Progenitor cell of endocrine pancreas (in vitro differentiated cells): ENCODE data around the gene NIFK. TPM values are rescaled to one million over a fixed set of nuclear protein-coding genes. Genes with fewer than 3 reads are reported as not detected.

Source experiments
- DNase-seq: peaks from one replicate; pipeline ENCODE4 v3.0.0; 2021; ENCODE audit warnings: low spot score; ENCODE audit not compliant: unreplicated experiment
- H3K27ac Mint-ChIP-seq: 2 replicates; pipeline ENCODE4 v1.8.0; 2021; ENCODE audit warnings: mild to moderate bottlenecking, moderate library complexity, mixed read lengths
- H3K27me3 Mint-ChIP-seq: 2 replicates; pipeline ENCODE4 v1.8.0; 2021; ENCODE audit warnings: mixed read lengths
- H3K36me3 Mint-ChIP-seq: 2 replicates; pipeline ENCODE4 v1.8.0; 2022; ENCODE audit warnings: mixed read lengths; ENCODE audit not compliant: insufficient read depth
- H3K4me1 Mint-ChIP-seq: 2 replicates; pipeline ENCODE4 v1.8.0; 2021; ENCODE audit warnings: low read depth, mixed read lengths
- H3K4me3 Mint-ChIP-seq: 2 replicates; pipeline ENCODE4 v1.8.0; 2021; ENCODE audit warnings: low read depth, mild to moderate bottlenecking, moderate library complexity, mixed read lengths
- H3K9me3 Mint-ChIP-seq: 2 replicates; pipeline ENCODE4 v1.8.0; 2021; ENCODE audit warnings: low read depth, mixed read lengths
- total RNA-seq: library from RNA; stranded (reverse); gene quantifications from 2 replicates; pipeline ENCODE4 v1.2.1, GENCODE V29; 2021
- TF ChIP-seq, protein P1 (sequence below): fragments of 200-600 bp; sonication (generic); IDR thresholded peaks from one replicate; pipeline ENCODE4 v1.5.0; 2021; ENCODE audit warnings: antibody characterized with exemption, mild to moderate bottlenecking; ENCODE audit not compliant: unreplicated experiment

The NIFK gene
- total RNA-seq, 1 donor from 2014 or later: 45.0 TPM

DNA sequence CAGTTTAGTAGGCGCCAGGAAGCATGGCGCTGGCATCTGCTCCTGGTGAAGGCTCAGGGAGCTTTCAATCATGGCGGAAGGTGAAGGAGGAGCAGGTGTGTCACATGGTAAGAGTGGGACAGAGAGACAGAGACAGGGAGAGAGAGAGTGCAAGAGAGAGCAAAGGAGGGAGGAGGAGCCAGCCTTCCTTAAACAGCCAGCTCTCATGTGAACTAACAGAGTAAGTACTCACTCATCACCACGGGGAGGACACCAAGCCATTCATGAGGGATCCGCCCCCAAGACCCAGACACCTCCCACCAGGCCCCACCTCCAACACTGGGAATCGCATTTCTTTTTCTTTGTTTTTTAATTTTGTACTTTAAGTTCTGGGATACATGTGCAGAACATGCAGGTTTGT lies 46.6 kb downstream of the NIFK start:
- TF ChIP-seq, protein P1, sequence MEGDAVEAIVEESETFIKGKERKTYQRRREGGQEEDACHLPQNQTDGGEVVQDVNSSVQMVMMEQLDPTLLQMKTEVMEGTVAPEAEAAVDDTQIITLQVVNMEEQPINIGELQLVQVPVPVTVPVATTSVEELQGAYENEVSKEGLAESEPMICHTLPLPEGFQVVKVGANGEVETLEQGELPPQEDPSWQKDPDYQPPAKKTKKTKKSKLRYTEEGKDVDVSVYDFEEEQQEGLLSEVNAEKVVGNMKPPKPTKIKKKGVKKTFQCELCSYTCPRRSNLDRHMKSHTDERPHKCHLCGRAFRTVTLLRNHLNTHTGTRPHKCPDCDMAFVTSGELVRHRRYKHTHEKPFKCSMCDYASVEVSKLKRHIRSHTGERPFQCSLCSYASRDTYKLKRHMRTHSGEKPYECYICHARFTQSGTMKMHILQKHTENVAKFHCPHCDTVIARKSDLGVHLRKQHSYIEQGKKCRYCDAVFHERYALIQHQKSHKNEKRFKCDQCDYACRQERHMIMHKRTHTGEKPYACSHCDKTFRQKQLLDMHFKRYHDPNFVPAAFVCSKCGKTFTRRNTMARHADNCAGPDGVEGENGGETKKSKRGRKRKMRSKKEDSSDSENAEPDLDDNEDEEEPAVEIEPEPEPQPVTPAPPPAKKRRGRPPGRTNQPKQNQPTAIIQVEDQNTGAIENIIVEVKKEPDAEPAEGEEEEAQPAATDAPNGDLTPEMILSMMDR: no peak
- no peaks in the 10 kb centered on the region for H3K27me3 Mint-ChIP-seq
- no peaks in the 10 kb centered on the region for H3K9me3 Mint-ChIP-seq
- no peak overlapping the region for H3K4me3 Mint-ChIP-seq
- no peaks in the 10 kb centered on the region for H3K36me3 Mint-ChIP-seq
- H3K27ac Mint-ChIP-seq: peak overlapping the region; percentile 83
- DNase-seq: no peak
- H3K4me1 Mint-ChIP-seq: peaks cover 16% of the 10 kb centered on the region

DNA sequence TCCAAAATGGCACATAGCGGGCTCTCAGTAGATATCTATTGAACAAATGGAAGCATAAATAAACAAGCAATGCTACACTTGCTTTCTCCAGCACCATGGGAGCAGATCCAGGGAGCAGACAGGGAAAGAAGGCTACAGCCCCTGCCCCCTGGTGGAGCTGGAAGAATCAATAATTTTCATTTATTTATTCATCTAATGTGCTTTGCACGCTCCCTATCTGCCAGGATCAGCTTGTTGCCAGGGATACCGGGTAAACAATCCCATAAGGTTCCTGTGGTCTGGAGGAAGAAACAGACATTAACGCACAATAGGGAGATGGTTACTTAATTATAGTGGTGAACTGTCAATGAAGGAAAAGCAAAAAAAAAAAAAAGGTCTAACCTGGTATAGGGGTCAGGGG lies 47.3 kb downstream of the NIFK start:
- H3K4me1 Mint-ChIP-seq: peaks cover 16% of the 10 kb centered on the region
- H3K36me3 Mint-ChIP-seq: peaks cover under 1% of the 10 kb centered on the region
- peaks cover under 1% of the 10 kb centered on the region for H3K9me3 Mint-ChIP-seq
- TF ChIP-seq, protein P1: peak; percentile 44
- no peak for DNase-seq
- peak overlapping the region; percentile 83 for H3K27ac Mint-ChIP-seq
- no peaks in the 10 kb centered on the region for H3K27me3 Mint-ChIP-seq
- no peak overlapping the region for H3K4me3 Mint-ChIP-seq

DNA sequence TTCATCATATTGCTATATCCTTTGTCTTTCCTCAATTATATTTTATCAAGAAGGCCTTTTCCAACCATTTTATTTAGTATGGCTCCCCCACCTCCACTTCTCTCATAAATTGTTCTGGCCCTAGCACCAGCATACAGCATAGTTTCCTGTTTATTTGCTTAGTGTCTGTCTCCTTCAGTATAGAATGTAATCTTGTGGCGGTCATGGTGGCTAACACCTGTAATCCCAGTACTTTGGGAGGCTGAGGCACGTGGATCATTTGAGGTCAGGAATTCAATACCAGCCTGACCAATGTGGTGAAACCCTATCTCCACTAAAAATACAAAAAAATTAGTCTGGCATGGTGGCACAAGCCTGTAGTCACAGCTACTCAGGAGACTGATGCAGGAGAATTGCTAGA lies 47.9 kb downstream of the NIFK start:
- H3K4me1 Mint-ChIP-seq: peaks cover 16% of the 10 kb centered on the region

DNA sequence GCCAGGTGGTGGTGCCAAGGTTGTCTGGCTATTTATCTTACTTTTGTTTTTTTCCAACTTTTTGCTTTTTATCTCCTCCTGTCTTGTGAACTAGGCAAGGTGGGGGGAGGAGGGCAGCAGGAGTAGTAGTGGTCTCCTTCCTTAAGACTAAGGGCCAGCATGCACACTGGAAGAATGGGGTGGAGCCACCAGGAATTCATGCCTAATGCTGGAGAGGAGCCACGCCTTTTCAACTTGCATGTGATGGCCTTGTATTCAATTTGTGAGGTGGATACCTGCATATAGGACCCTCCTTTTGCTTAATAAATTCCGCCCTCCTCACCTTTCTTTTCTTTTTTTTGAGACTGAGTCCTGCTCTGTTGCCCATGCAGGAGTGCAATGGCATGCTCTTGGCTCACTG lies 49.8 kb downstream of the NIFK start:
- Mint-ChIP-seq H3K4me3 (no peak overlapping the region), H3K9me3 (peaks cover 14% of the 10 kb centered on the region), H3K27me3 (no peaks in the 10 kb centered on the region), H3K36me3 (peaks cover 6% of the 10 kb centered on the region), H3K4me1 (peaks cover 16% of the 10 kb centered on the region), H3K27ac (no peak overlapping the region)
- TF ChIP-seq, protein P1: no peak
- DNase-seq: no peak

More for the DNA sequence above, 47.9 kb downstream of the NIFK start:
- Mint-ChIP-seq H3K27ac (peak overlapping the region; percentile 83), H3K9me3 (peaks cover 6% of the 10 kb centered on the region), H3K4me3 (no peak overlapping the region), H3K27me3 (no peaks in the 10 kb centered on the region), H3K36me3 (peaks cover 3% of the 10 kb centered on the region)
- TF ChIP-seq, protein P1: no peak
- no peak for DNase-seq

DNA sequence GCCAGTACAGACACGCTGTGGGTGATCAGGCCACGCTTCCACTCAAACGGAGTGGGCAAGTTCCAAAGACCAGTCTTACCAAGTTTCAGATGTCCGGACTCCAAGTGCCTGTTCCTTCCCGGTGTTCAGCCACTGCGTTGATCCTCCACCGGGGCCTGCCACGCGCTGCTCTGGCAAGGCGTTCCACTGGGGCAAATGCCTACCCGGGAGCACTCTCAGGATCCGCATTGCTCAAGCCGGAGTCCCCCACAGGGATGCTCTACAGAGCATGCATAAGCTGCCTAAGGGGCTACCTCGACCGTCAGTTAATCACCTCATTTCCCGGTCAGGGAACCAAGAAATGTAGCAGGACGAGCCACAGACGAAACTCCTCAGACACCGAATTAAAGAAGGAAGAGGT lies 50.5 kb downstream of the NIFK start:
- H3K4me3 Mint-ChIP-seq: no peak overlapping the region
- TF ChIP-seq, protein P1: no peak

More for the DNA sequence above, 50.5 kb downstream of the NIFK start:
- peaks cover 6% of the 10 kb centered on the region for H3K36me3 Mint-ChIP-seq
- H3K27me3 Mint-ChIP-seq: no peaks in the 10 kb centered on the region
- H3K9me3 Mint-ChIP-seq: peaks cover 14% of the 10 kb centered on the region
- H3K4me1 Mint-ChIP-seq: peaks cover 16% of the 10 kb centered on the region
- H3K27ac Mint-ChIP-seq: no peak overlapping the region
- no peak for DNase-seq
